OCI-LY3 (cell line): ENCODE measurements around the gene CPXM2.

Experiments
- H2AFZ ChIP-seq: fragments of 200-600, 300-600 bp; shearing (Covaris generic); 2 replicates; pipeline ENCODE4 v1.6.0; 2014; ENCODE audit warnings: antibody characterized with exemption, low read depth, low read length
- H3K27ac ChIP-seq: fragments of 200-600, 300-600 bp; sonication (generic); 2 replicates; pipeline ENCODE4 v1.5.1; 2014; ENCODE audit warnings: mild to moderate bottlenecking, low read length, moderate library complexity, mixed read lengths
- H3K27me3 ChIP-seq: fragments of 200-600, 300-600 bp; sonication (generic); 2 replicates; pipeline ENCODE4 v1.6.1; 2014; ENCODE audit warnings: low read depth, low read length, mixed read lengths
- H3K36me3 ChIP-seq: fragments of 200-600, 300-600 bp; sonication (generic); replicated peaks from 2 replicates; pipeline ENCODE3; 2014; ENCODE audit warnings: low read depth, low read length, mixed read lengths
- H3K4me1 ChIP-seq: fragments of 300-600, 200-600 bp; sonication (generic); 2 replicates; pipeline ENCODE4 v1.6.1; 2014; ENCODE audit warnings: low read length, mixed read lengths
- H3K4me2 ChIP-seq: fragments of 200-600, 300-600 bp; sonication (generic); 2 replicates; pipeline ENCODE4 v1.6.1; 2014; ENCODE audit warnings: low read length, mixed read lengths
- H3K4me3 ChIP-seq: fragments of 300-600, 200-600 bp; sonication (generic); 2 replicates; pipeline ENCODE4 v1.5.1; 2014; ENCODE audit warnings: antibody characterized with exemption, mild to moderate bottlenecking, low read length, moderate library complexity
- H3K79me2 ChIP-seq: fragments of 300-600, 200-600 bp; shearing (Covaris generic); 2 replicates; pipeline ENCODE4 v1.6.1; 2014; ENCODE audit warnings: mild to moderate bottlenecking, low read length, mixed read lengths
- H3K9ac ChIP-seq: fragments of 300-600, 200-600 bp; shearing (Covaris generic); 2 replicates; pipeline ENCODE4 v1.6.0; 2014; ENCODE audit warnings: mild to moderate bottlenecking, low read length, moderate library complexity
- H3K9me3 ChIP-seq: fragments of 200-600, 300-600 bp; shearing (Covaris generic); 2 replicates; pipeline ENCODE4 v1.6.1; 2014; ENCODE audit warnings: low read length, mixed read lengths; ENCODE audit not compliant: insufficient read depth
- H4K20me1 ChIP-seq: fragments of 200-600, 300-600 bp; sonication (generic); 2 replicates; pipeline ENCODE4 v1.6.1; 2016; ENCODE audit warnings: low read length, mixed read lengths; ENCODE audit not compliant: insufficient read depth
- CTCF ChIP-seq: fragments of 200-600, 300-600 bp; sonication (generic); IDR thresholded peaks from 2 replicates; pipeline ENCODE4 v1.5.1; 2014; ENCODE audit warnings: antibody characterized with exemption, low read length, low read depth
- EZH2phosphoT487 ChIP-seq: fragments of 200-600 bp; shearing (Covaris generic); IDR thresholded peaks from 2 replicates; pipeline ENCODE4 v1.6.1; 2018; ENCODE audit warnings: antibody characterized with exemption, mixed run types, low read depth

CPXM2 gene

GRCh38 chr10:123809632-123810031 is 82.0 kb downstream of the CPXM2 start:
- H3K9me3 ChIP-seq, result no peaks in the 10 kb centered on the region
- H3K4me1 ChIP-seq, result no peaks in the 10 kb centered on the region
- no peaks in the 10 kb centered on the region for H3K79me2 ChIP-seq
- H2AFZ ChIP-seq, result no peak overlapping the region
- no peak overlapping the region for H3K4me3 ChIP-seq
- TF ChIP-seq CTCF (no peak), EZH2phosphoT487 (no peak)
- H3K27me3 ChIP-seq, result no peaks in the 10 kb centered on the region
- H4K20me1 ChIP-seq, result no peaks in the 10 kb centered on the region
- H3K36me3 ChIP-seq, result no peaks in the 10 kb centered on the region
- no peak overlapping the region for H3K27ac ChIP-seq
- no peak overlapping the region for H3K4me2 ChIP-seq
- no peak overlapping the region for H3K9ac ChIP-seq

DNA sequence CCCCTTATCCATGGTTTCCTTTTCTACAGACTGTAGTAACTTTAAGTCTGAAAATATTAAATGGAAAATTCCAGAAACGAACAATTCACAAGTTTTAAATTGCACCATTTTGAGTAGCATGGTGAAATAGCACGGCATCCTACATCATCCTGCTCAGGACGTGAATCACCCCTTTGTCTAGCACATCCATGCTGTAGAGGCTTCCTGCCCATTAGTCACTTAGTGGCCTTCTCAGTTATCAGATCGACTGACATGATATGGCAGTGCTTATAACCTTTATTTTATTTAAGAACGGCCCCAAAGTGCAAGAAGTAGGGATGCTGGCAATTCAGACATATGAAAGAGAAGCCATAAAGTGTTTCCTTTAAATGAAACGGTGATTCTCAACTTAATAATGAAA is 82.7 kb downstream of the CPXM2 start:
- TF ChIP-seq CTCF, result no peak
- no peak for TF ChIP-seq EZH2phosphoT487
- no peaks in the 10 kb centered on the region for H3K79me2 ChIP-seq
- no peak overlapping the region for H2AFZ ChIP-seq
- no peaks in the 10 kb centered on the region for H4K20me1 ChIP-seq
- no peaks in the 10 kb centered on the region for H3K36me3 ChIP-seq
- H3K27me3 ChIP-seq, result no peaks in the 10 kb centered on the region
- H3K9ac ChIP-seq, result no peak overlapping the region
- no peak overlapping the region for H3K27ac ChIP-seq
- H3K4me2 ChIP-seq, result no peak overlapping the region
- no peaks in the 10 kb centered on the region for H3K9me3 ChIP-seq
- H3K4me1 ChIP-seq, result no peaks in the 10 kb centered on the region
- H3K4me3 ChIP-seq, result no peak overlapping the region

DNA sequence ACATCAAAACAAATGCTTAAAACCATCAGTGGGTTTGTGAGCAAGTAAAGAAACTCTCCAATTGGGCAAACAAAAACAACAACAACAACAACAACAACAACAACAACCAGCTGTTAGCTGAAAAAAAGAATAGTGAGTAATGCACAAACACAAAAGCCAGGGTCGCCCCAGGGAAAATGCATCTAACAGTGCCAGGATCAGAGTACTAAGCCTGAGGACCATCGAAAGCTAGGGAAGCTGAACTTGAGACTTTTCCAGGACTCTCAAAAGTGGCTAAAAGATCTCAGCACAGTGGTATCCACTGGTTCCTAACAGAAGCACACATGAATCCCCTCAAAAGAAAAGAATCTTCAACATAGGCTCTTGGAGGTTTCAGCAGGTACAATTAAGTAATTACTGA is 83.3 kb downstream of the CPXM2 start:
- H3K4me1 ChIP-seq, result no peaks in the 10 kb centered on the region
- no peaks in the 10 kb centered on the region for H3K27me3 ChIP-seq
- H2AFZ ChIP-seq, result no peak overlapping the region
- no peak overlapping the region for H3K27ac ChIP-seq
- no peak overlapping the region for H3K4me2 ChIP-seq
- no peaks in the 10 kb centered on the region for H3K36me3 ChIP-seq
- H3K9ac ChIP-seq, result no peak overlapping the region
- TF ChIP-seq EZH2phosphoT487 (no peak), CTCF (no peak)
- H3K4me3 ChIP-seq, result no peak overlapping the region
- H3K79me2 ChIP-seq, result no peaks in the 10 kb centered on the region
- H4K20me1 ChIP-seq, result no peaks in the 10 kb centered on the region
- no peaks in the 10 kb centered on the region for H3K9me3 ChIP-seq

GRCh38 chr10:123807444-123808035 is 84.1 kb downstream of the CPXM2 start:
- Histone ChIP-seq H3K36me3 (no peaks in the 10 kb centered on the region), H3K27ac (no peak overlapping the region), H3K4me1 (no peaks in the 10 kb centered on the region), H3K27me3 (no peaks in the 10 kb centered on the region), H3K9me3 (no peaks in the 10 kb centered on the region), H3K9ac (no peak overlapping the region), H2AFZ (no peak overlapping the region), H3K4me3 (no peak overlapping the region), H4K20me1 (no peaks in the 10 kb centered on the region), H3K79me2 (no peaks in the 10 kb centered on the region), H3K4me2 (no peak overlapping the region)
- TF ChIP-seq EZH2phosphoT487 (no peak), CTCF (no peak)
